Activated CD4-positive, alpha-beta T cell treated with anti-CD3 and anti-CD28 coated beads, Interleukin-2, amount 10 ng/mL, durations not matched to agents 7 days and 5 days (primary cell): ENCODE data around the gene YBX1. TPM values are rescaled to one million over a fixed set of nuclear protein-coding genes. Genes with fewer than 3 reads are reported as not detected.

Experiments used
- CTCF ChIA-PET: fragments of 350-600 bp; sonication (Branson Sonifier 250); formaldehyde crosslinking; loops from one replicate; lab custom pipeline; 2021; ENCODE audit warnings: antibody characterized with exemption; lab: Charles Lee
- POLR2A ChIA-PET: fragments of 350-600 bp; sonication (Branson Sonifier 250); formaldehyde crosslinking; loops from one replicate; lab custom pipeline; 2021; ENCODE audit warnings: antibody characterized with exemption; lab: Charles Lee
- DNase-seq: peaks from one replicate; pipeline ENCODE4 v3.0.0-alpha.2; 2020
- H3K27ac Mint-ChIP-seq: one replicate; pipeline ENCODE4 v1.8.0; 2021; ENCODE audit warnings: mild to moderate bottlenecking, moderate library complexity, mixed read lengths
- H3K27me3 Mint-ChIP-seq: one replicate; pipeline ENCODE4 v1.8.0; 2021; ENCODE audit warnings: mixed read lengths
- H3K36me3 Mint-ChIP-seq: one replicate; pipeline ENCODE4 v1.8.0; 2021; ENCODE audit warnings: low read depth, mixed read lengths
- H3K4me1 Mint-ChIP-seq: one replicate; pipeline ENCODE4 v1.8.0; 2021; ENCODE audit warnings: mixed read lengths
- H3K4me3 Mint-ChIP-seq: one replicate; pipeline ENCODE4 v1.8.0; 2021; ENCODE audit warnings: mild to moderate bottlenecking, moderate library complexity, mixed read lengths
- H3K9me3 Mint-ChIP-seq: one replicate; pipeline ENCODE4 v1.8.0; 2021; ENCODE audit warnings: mixed read lengths
- total RNA-seq, 2 experiments: library from RNA; stranded (reverse); gene quantifications; one replicate each; pipeline ENCODE4 v1.2.3, GENCODE V29; 2021

The YBX1 gene
- 100 to 1,000 TPM; 607 to 643 TPM for total RNA-seq

GRCh38 chr1:42681741-42682483 is at the start of gene YBX1:
Gene YBX1, plus strand, starts transcription at chr1:42682418. Its CDS starts 148 bp downstream, at chr1:42682566.
- Mint-ChIP-seq H3K27me3 (no peaks in the 10 kb centered on the region), H3K4me3 (peak within 1 kb of the TSS; percentile 96), H3K4me1 (peaks cover 51% of the 10 kb centered on the region), H3K27ac (peak within 1 kb of the TSS; percentile 98), H3K9me3 (no peaks in the 10 kb centered on the region), H3K36me3 (peaks cover 33% of the 10 kb centered on the region)
- CTCF ChIA-PET, result interaction anchor here (0.6 to 3.0 kb wide), 7 partner anchors 10 to 82 kb away, joined by 3 to 18 read pairs (median 3); partner anchors contain the start of gene PPIH
- POLR2A ChIA-PET, result interaction anchor here (0.6 to 1.0 kb wide), 2 partner anchors 15 to 85 kb away, joined by 3 read pairs; partner anchors contain the start of genes C1orf50 and P3H1
- peak; percentile 96 for DNase-seq

GRCh38 chr1:42639116-42639515 is 43.1 kb upstream of the YBX1 start:
- DNase-seq, result no peak
- Mint-ChIP-seq H3K27ac (no peak overlapping the region), H3K27me3 (no peaks in the 10 kb centered on the region), H3K36me3 (no peaks in the 10 kb centered on the region), H3K9me3 (no peaks in the 10 kb centered on the region), H3K4me3 (no peak overlapping the region), H3K4me1 (no peaks in the 10 kb centered on the region)
- ChIA-PET POLR2A (no interaction called here), CTCF (interaction anchor here (1.0 kb wide), 1 partner anchor 42 kb away, joined by 3 read pairs; no protein-coding TSS in a partner anchor)

- Mint-ChIP-seq H3K4me1 (no peaks in the 10 kb centered on the region), H3K9me3 (peaks cover 9% of the 10 kb centered on the region), H3K4me3 (no peak overlapping the region), H3K27me3 (peaks cover 3% of the 10 kb centered on the region), H3K36me3 (peaks cover 7% of the 10 kb centered on the region), H3K27ac (no peak overlapping the region)
- DNase-seq, result no peak
- CTCF ChIA-PET, result no interaction called here
- POLR2A ChIA-PET, result no interaction called here
Measured at GRCh38 chr1:42646056-42646455, 36.2 kb upstream of the YBX1 start.

- ChIA-PET POLR2A (no interaction called here), CTCF (interaction anchor here (1.6 kb wide), 1 partner anchor 27 kb away, joined by 4 read pairs; no protein-coding TSS in a partner anchor)
- no peaks in the 10 kb centered on the region for H3K9me3 Mint-ChIP-seq
- peak overlapping the region; percentile 86 for H3K4me3 Mint-ChIP-seq
- H3K27me3 Mint-ChIP-seq, result no peaks in the 10 kb centered on the region
- peaks cover 18% of the 10 kb centered on the region for H3K36me3 Mint-ChIP-seq
- H3K27ac Mint-ChIP-seq, result peak overlapping the region; percentile 92
- no peak for DNase-seq
- H3K4me1 Mint-ChIP-seq, result peaks cover 40% of the 10 kb centered on the region
Measured at GRCh38 chr1:42657201-42657600, 25.0 kb upstream of the YBX1 start.

GRCh38 chr1:42657981-42658876 is 24.0 kb upstream of the YBX1 start, which contains the start of gene PPIH:
Gene PPIH, plus strand, starts transcription at chr1:42658423. Its CDS starts 24 bp downstream, at chr1:42658447.
- ChIA-PET POLR2A (interaction anchor here (0.5 to 1.0 kb wide), 4 partner anchors 11 to 201 kb away, joined by 3 to 5 read pairs (median 4); no protein-coding TSS in a partner anchor), CTCF (interaction anchor here (0.6 to 1.6 kb wide), 4 partner anchors 24 to 283 kb away, joined by 3 to 5 read pairs (median 4); partner anchors contain the start of genes C1orf50, P3H1 and YBX1)
- Mint-ChIP-seq H3K9me3 (no peaks in the 10 kb centered on the region), H3K4me3 (peak within 1 kb of the TSS; percentile 86), H3K27me3 (no peaks in the 10 kb centered on the region), H3K4me1 (peaks cover 42% of the 10 kb centered on the region), H3K27ac (peak within 1 kb of the TSS; percentile 92), H3K36me3 (peaks cover 23% of the 10 kb centered on the region)
- peak; percentile 97 for DNase-seq

GRCh38 chr1:42658877-42659337 is 23.3 kb upstream of the YBX1 start:
- CTCF ChIA-PET, result interaction anchor here (1.3 kb wide), 1 partner anchor 24 kb away, joined by 4 read pairs; the partner anchor contains the start of gene YBX1
- Mint-ChIP-seq H3K4me1 (peaks cover 45% of the 10 kb centered on the region), H3K27me3 (no peaks in the 10 kb centered on the region), H3K27ac (peak overlapping the region; percentile 92), H3K4me3 (peak overlapping the region; percentile 86), H3K36me3 (peaks cover 27% of the 10 kb centered on the region), H3K9me3 (no peaks in the 10 kb centered on the region)
- POLR2A ChIA-PET, result interaction anchor here (0.6 to 1.0 kb wide), 2 partner anchors 10 to 24 kb away, joined by 4 to 5 read pairs; no protein-coding TSS in a partner anchor
- no peak for DNase-seq

- Mint-ChIP-seq H3K27me3 (no peaks in the 10 kb centered on the region), H3K9me3 (no peaks in the 10 kb centered on the region), H3K36me3 (peaks cover 41% of the 10 kb centered on the region), H3K4me3 (peak overlapping the region; percentile 66), H3K4me1 (peaks cover 45% of the 10 kb centered on the region), H3K27ac (peak overlapping the region; percentile 89)
- ChIA-PET POLR2A (interaction anchor here (0.7 to 1.0 kb wide), 2 partner anchors 22 to 106 kb away, joined by 3 read pairs; partner anchors contain the start of gene P3H1), CTCF (interaction anchor here (0.9 to 1.5 kb wide), 4 partner anchors 17 to 30 kb away, joined by 3 to 4 read pairs (median 3); partner anchors contain the start of gene YBX1)
- peak; percentile 16 for DNase-seq
Measured at GRCh38 chr1:42660907-42661500, 21.2 kb upstream of the YBX1 start.

GRCh38 chr1:42669936-42670335 is 12.3 kb upstream of the YBX1 start:
- H3K27me3 Mint-ChIP-seq, result no peaks in the 10 kb centered on the region
- no peak overlapping the region for H3K4me3 Mint-ChIP-seq
- CTCF ChIA-PET, result no interaction called here
- POLR2A ChIA-PET, result no interaction called here
- H3K27ac Mint-ChIP-seq, result peak overlapping the region; percentile 54
- no peaks in the 10 kb centered on the region for H3K9me3 Mint-ChIP-seq
- DNase-seq, result no peak
- peaks cover 52% of the 10 kb centered on the region for H3K36me3 Mint-ChIP-seq
- peaks cover 7% of the 10 kb centered on the region for H3K4me1 Mint-ChIP-seq

GRCh38 chr1:42670425-42670824 is 11.8 kb upstream of the YBX1 start:
- CTCF ChIA-PET, result interaction anchor here (3.1 kb wide), 1 partner anchor 11 kb away, joined by 18 read pairs; the partner anchor contains the start of gene YBX1
- H3K36me3 Mint-ChIP-seq, result peaks cover 57% of the 10 kb centered on the region
- no peaks in the 10 kb centered on the region for H3K9me3 Mint-ChIP-seq
- H3K27ac Mint-ChIP-seq, result no peak overlapping the region
- peaks cover 7% of the 10 kb centered on the region for H3K4me1 Mint-ChIP-seq
- POLR2A ChIA-PET, result no interaction called here
- no peak overlapping the region for H3K4me3 Mint-ChIP-seq
- no peak for DNase-seq
- no peaks in the 10 kb centered on the region for H3K27me3 Mint-ChIP-seq

- Mint-ChIP-seq H3K27ac (peak overlapping the region; percentile 20), H3K27me3 (no peaks in the 10 kb centered on the region), H3K36me3 (peaks cover 42% of the 10 kb centered on the region), H3K4me1 (peaks cover 7% of the 10 kb centered on the region), H3K9me3 (no peaks in the 10 kb centered on the region), H3K4me3 (no peak overlapping the region)
- no peak for DNase-seq
- ChIA-PET CTCF (interaction anchor here (1.2 kb wide), 1 partner anchor 14 kb away, joined by 3 read pairs; no protein-coding TSS in a partner anchor), POLR2A (no interaction called here)
Measured at GRCh38 chr1:42674214-42674613, 8.0 kb upstream of the YBX1 start.

GRCh38 chr1:42674682-42675081 is 7.5 kb upstream of the YBX1 start:
- Mint-ChIP-seq H3K4me1 (peaks cover 7% of the 10 kb centered on the region), H3K36me3 (peaks cover 40% of the 10 kb centered on the region), H3K27ac (no peak overlapping the region), H3K9me3 (no peaks in the 10 kb centered on the region), H3K27me3 (no peaks in the 10 kb centered on the region), H3K4me3 (no peak overlapping the region)
- no peak for DNase-seq
- ChIA-PET POLR2A (no interaction called here), CTCF (interaction anchor here (1.2 kb wide), 1 partner anchor 15 kb away, joined by 3 read pairs; no protein-coding TSS in a partner anchor)
